Measurements from ENCODE around the gene HMGA1.
A peak's percentile ranks its signal among the peaks of the same experiment; 100 is the strongest.

DNA sequence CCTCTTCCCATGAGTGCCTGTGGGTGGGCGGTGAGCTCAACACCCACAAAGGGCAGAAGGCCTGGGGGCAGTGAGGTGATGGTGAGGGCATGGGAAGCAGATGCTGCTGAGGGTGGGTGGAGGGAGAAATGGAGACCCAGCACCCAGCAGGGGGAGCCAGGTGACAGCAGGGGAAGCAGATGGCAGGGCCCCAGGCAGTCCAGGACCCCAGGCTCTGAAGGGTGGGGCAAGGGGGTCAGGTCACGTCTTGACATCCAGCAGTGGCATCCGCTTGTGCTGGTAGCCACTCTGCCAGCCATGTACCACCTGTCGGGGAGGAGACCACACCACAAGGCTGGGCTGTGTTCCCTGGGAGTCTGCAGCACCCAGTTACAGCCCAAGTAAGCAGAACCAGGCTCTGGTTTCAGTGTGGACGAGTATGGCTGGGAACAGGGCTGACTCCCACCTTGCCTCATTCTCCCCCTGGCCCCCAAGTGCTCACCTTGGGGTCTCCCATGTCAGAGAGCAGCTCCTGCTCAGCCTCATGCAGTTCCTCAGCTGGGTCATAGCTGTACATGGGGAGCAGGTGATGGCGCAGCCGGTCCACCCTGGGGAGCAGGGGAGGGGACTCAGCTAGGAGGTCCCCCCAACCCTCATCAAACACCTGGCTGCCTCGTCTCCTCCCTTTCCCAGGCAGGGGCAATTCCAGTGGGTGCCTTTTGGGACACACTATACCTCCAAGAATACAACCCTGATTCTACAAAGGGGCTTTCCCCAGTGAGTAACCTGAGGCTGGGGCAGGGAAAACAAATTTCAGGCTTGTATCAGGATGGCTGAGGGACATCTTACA lies 10.1 kb downstream of the HMGA1 start:
- TF ChIP-seq, protein P1, sequence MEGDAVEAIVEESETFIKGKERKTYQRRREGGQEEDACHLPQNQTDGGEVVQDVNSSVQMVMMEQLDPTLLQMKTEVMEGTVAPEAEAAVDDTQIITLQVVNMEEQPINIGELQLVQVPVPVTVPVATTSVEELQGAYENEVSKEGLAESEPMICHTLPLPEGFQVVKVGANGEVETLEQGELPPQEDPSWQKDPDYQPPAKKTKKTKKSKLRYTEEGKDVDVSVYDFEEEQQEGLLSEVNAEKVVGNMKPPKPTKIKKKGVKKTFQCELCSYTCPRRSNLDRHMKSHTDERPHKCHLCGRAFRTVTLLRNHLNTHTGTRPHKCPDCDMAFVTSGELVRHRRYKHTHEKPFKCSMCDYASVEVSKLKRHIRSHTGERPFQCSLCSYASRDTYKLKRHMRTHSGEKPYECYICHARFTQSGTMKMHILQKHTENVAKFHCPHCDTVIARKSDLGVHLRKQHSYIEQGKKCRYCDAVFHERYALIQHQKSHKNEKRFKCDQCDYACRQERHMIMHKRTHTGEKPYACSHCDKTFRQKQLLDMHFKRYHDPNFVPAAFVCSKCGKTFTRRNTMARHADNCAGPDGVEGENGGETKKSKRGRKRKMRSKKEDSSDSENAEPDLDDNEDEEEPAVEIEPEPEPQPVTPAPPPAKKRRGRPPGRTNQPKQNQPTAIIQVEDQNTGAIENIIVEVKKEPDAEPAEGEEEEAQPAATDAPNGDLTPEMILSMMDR (IDR thresholded peaks at IDR 0.05; ENCODE audit: low read depth, low read length): peak; percentile 60
- TF ChIP-seq POLR2A (IDR thresholded peaks at IDR 0.05; ENCODE audit: extremely low read depth, insufficient read length) (peak; percentile 28), MYC (IDR thresholded peaks at IDR 0.05; ENCODE audit: low read depth, low read length) (peak; percentile 30; the same call in 1 of the 2 replicates)
- TF ChIP-seq, protein P2, sequence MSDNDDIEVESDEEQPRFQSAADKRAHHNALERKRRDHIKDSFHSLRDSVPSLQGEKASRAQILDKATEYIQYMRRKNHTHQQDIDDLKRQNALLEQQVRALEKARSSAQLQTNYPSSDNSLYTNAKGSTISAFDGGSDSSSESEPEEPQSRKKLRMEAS (IDR thresholded peaks at IDR 0.05; ENCODE audit: low read depth, low read length): peak; percentile 7; the same call in 1 of the 2 replicates
